HUES6 (cell line): ENCODE results near the gene PROK2.
A peak's percentile ranks its signal among the peaks of the same experiment; 100 is the strongest.

Source experiments
- H3K27ac ChIP-seq: 2 replicates; pipeline ENCODE4 v1.7.0; 2013; ENCODE audit warnings: low read depth, mild to moderate bottlenecking, low read length, inconsistent platforms
- H3K27me3 ChIP-seq: 2 replicates; pipeline ENCODE4 v1.6.1; 2013; ENCODE audit warnings: low read length; ENCODE audit not compliant: control insufficient read depth, insufficient read depth
- H3K36me3 ChIP-seq: 2 replicates; pipeline ENCODE4 v1.6.1; 2013; ENCODE audit warnings: low read length; ENCODE audit not compliant: control insufficient read depth, insufficient read depth
- H3K4me1 ChIP-seq: 2 replicates; pipeline ENCODE4 v1.6.1; 2013; ENCODE audit warnings: low read length; ENCODE audit not compliant: control insufficient read depth, insufficient read depth
- H3K4me3 ChIP-seq: 2 replicates; pipeline ENCODE4 v1.5.1; 2013; ENCODE audit warnings: low read depth, low read length
- H3K9ac ChIP-seq: one replicate; pipeline ENCODE4 v1.6.1; 2013; ENCODE audit warnings: mild to moderate bottlenecking, low read length
- H3K9me3 ChIP-seq: 2 replicates; pipeline ENCODE4 v1.6.1; 2013; ENCODE audit warnings: low read depth, low read length; ENCODE audit not compliant: control insufficient read depth, insufficient read depth

Gene PROK2

GRCh38 chr3:71784914-71785531 is at the start of gene PROK2:
Gene PROK2 (minus strand): TSS chr3:71785148. CDS start chr3:71785052, 96 bp downstream.
- peaks cover 20% of the 10 kb centered on the region for H3K4me1 ChIP-seq
- H3K9ac ChIP-seq = peak within 1 kb of the TSS; percentile 29
- H3K36me3 ChIP-seq = no peaks in the 10 kb centered on the region
- peaks cover 70% of the 10 kb centered on the region for H3K27me3 ChIP-seq
- H3K27ac ChIP-seq = no peak within 1 kb of the TSS
- H3K4me3 ChIP-seq = peak within 1 kb of the TSS; percentile 64
- H3K9me3 ChIP-seq = no peaks in the 10 kb centered on the region

- H3K36me3 ChIP-seq = no peaks in the 10 kb centered on the region
- no peak overlapping the region for H3K9ac ChIP-seq
- no peak overlapping the region for H3K4me3 ChIP-seq
- no peaks in the 10 kb centered on the region for H3K27me3 ChIP-seq
- H3K27ac ChIP-seq = no peak overlapping the region
- no peaks in the 10 kb centered on the region for H3K4me1 ChIP-seq
- H3K9me3 ChIP-seq = no peaks in the 10 kb centered on the region
These were observed 46.7 kb upstream of the PROK2 start for GRCh38 chr3:71831599-71831998.

GRCh38 chr3:71825551-71826283 is 40.8 kb upstream of the PROK2 start:
- H3K4me3 ChIP-seq = no peak overlapping the region
- H3K27me3 ChIP-seq = no peaks in the 10 kb centered on the region
- H3K4me1 ChIP-seq = no peaks in the 10 kb centered on the region
- H3K9ac ChIP-seq = no peak overlapping the region
- no peaks in the 10 kb centered on the region for H3K9me3 ChIP-seq
- H3K27ac ChIP-seq = no peak overlapping the region
- H3K36me3 ChIP-seq = no peaks in the 10 kb centered on the region

GRCh38 chr3:71821116-71821515 is 36.2 kb upstream of the PROK2 start:
- H3K4me1 ChIP-seq = peaks cover 22% of the 10 kb centered on the region
- H3K27me3 ChIP-seq = no peaks in the 10 kb centered on the region; the same call in 1 of the 2 replicates
- H3K9ac ChIP-seq = no peak overlapping the region
- no peak overlapping the region for H3K27ac ChIP-seq
- no peaks in the 10 kb centered on the region for H3K36me3 ChIP-seq
- no peak overlapping the region for H3K4me3 ChIP-seq
- H3K9me3 ChIP-seq = no peaks in the 10 kb centered on the region

- Histone ChIP-seq H3K27ac (no peak overlapping the region), H3K4me1 (peaks cover 26% of the 10 kb centered on the region), H3K27me3 (no peaks in the 10 kb centered on the region; the same call in 1 of the 2 replicates), H3K36me3 (no peaks in the 10 kb centered on the region), H3K9me3 (no peaks in the 10 kb centered on the region), H3K4me3 (no peak overlapping the region), H3K9ac (peak overlapping the region; percentile 0)
These were observed 32.3 kb upstream of the PROK2 start for GRCh38 chr3:71817262-71817661.

GRCh38 chr3:71816767-71817156 is 31.8 kb upstream of the PROK2 start:
- Histone ChIP-seq H3K27ac (no peak overlapping the region), H3K4me3 (no peak overlapping the region), H3K9ac (peak overlapping the region; percentile 0), H3K36me3 (no peaks in the 10 kb centered on the region), H3K27me3 (no peaks in the 10 kb centered on the region; the same call in 1 of the 2 replicates), H3K4me1 (peaks cover 26% of the 10 kb centered on the region), H3K9me3 (no peaks in the 10 kb centered on the region)

- H3K27ac ChIP-seq = no peak overlapping the region
- H3K27me3 ChIP-seq = no peaks in the 10 kb centered on the region; the same call in 1 of the 2 replicates
- no peaks in the 10 kb centered on the region for H3K36me3 ChIP-seq
- H3K9me3 ChIP-seq = no peaks in the 10 kb centered on the region
- H3K4me3 ChIP-seq = no peak overlapping the region
- peaks cover 26% of the 10 kb centered on the region for H3K4me1 ChIP-seq
- no peak overlapping the region for H3K9ac ChIP-seq
These were observed 30.6 kb upstream of the PROK2 start for GRCh38 chr3:71815340-71816067.

- Histone ChIP-seq H3K27ac (no peak overlapping the region), H3K4me1 (peaks cover 26% of the 10 kb centered on the region), H3K36me3 (no peaks in the 10 kb centered on the region), H3K4me3 (no peak overlapping the region), H3K9ac (no peak overlapping the region), H3K9me3 (no peaks in the 10 kb centered on the region), H3K27me3 (no peaks in the 10 kb centered on the region; the same call in 1 of the 2 replicates)
These were observed 28.8 kb upstream of the PROK2 start for GRCh38 chr3:71813704-71814103.

GRCh38 chr3:71813073-71813472 is 28.1 kb upstream of the PROK2 start:
- Histone ChIP-seq H3K36me3 (no peaks in the 10 kb centered on the region), H3K4me1 (peaks cover 23% of the 10 kb centered on the region), H3K9me3 (no peaks in the 10 kb centered on the region), H3K27me3 (no peaks in the 10 kb centered on the region), H3K9ac (no peak overlapping the region), H3K4me3 (no peak overlapping the region), H3K27ac (no peak overlapping the region)

GRCh38 chr3:71810056-71810455 is 25.1 kb upstream of the PROK2 start:
- no peaks in the 10 kb centered on the region for H3K36me3 ChIP-seq
- H3K4me3 ChIP-seq = no peak overlapping the region
- H3K27ac ChIP-seq = no peak overlapping the region
- no peaks in the 10 kb centered on the region for H3K9me3 ChIP-seq
- no peak overlapping the region for H3K9ac ChIP-seq
- no peaks in the 10 kb centered on the region for H3K27me3 ChIP-seq
- no peaks in the 10 kb centered on the region for H3K4me1 ChIP-seq
